T-cell (primary cell): ENCODE data around the gene FBXL19. TPM values are rescaled to one million over a fixed set of nuclear protein-coding genes. Genes with fewer than 3 reads are reported as not detected.
A peak's percentile ranks its signal among the peaks of the same experiment; 100 is the strongest.
"Not testable (repeated sequence)": the region's sequence is repeated elsewhere in the genome, so short reads cannot be mapped to it uniquely, and the experiment has no call there.

ENCODE experiments used
- ATAC-seq, 4 experiments: fragments of 200-7000 bp in 3 of 4; fragments of 150-1000 bp in 1 of 4; cut with Tn5 transposase; replicated peaks in 1 of 4; 1 replicate in 3 of 4; 2 replicates in 1 of 4; pipeline ENCODE4 v1.10.0; 2021; ENCODE audit warnings: moderate library complexity in 3 of 4, mild to moderate bottlenecking in 2 of 4, moderate number of reproducible peaks in 1 of 4
- CTCF ChIA-PET, 2 donors: fragments of 300-600 bp; sonication (Branson Sonifier 250); formaldehyde crosslinking; loops; one replicate each; lab custom pipeline; 2022; ENCODE audit warnings: antibody characterized with exemption in 2 of 2; lab: Charles Lee
- POLR2A ChIA-PET, 2 donors: fragments of 300-600 bp; sonication (Branson Sonifier 250); formaldehyde crosslinking; loops; one replicate each; lab custom pipeline; 2022; ENCODE audit warnings: antibody characterized with exemption in 2 of 2; lab: Charles Lee
- DNase-seq, 35 experiments: peaks; one replicate each; pipeline versions ENCODE4 v3.0.0 to v3.0.0-alpha.2; 2013 to 2023
- H3K27ac ChIP-seq: one replicate; pipeline ENCODE4 v1.5.1; 2013; ENCODE audit warnings: low read length
- H3K27me3 ChIP-seq, 2 experiments: replicated peaks in 1 of 2; 1 replicate in 1 of 2; 2 replicates in 1 of 2; pipeline versions ENCODE4 v1.6.1 to v1.7.0; 2013; ENCODE audit warnings: low read length in 1 of 2, mixed read lengths in 1 of 2; ENCODE audit not compliant: control insufficient read depth in 2 of 2, insufficient read depth in 2 of 2; ENCODE audit errors: extremely low read depth in 1 of 2
- H3K36me3 ChIP-seq, 2 donors: 1 replicate in 1 of 2; 2 replicates in 1 of 2; pipeline versions ENCODE4 v1.6.1 to v1.7.0; 2013; ENCODE audit warnings: low read length in 1 of 2; ENCODE audit not compliant: control insufficient read depth in 2 of 2, insufficient read depth in 1 of 2; ENCODE audit errors: extremely low read depth in 1 of 2
- H3K4me1 ChIP-seq, 2 experiments: 1 replicate in 1 of 2; 2 replicates in 1 of 2; pipeline versions ENCODE4 v1.6.1 to v1.7.0; 2013; ENCODE audit warnings: low read length in 2 of 2, mixed read lengths in 1 of 2; ENCODE audit not compliant: insufficient read depth in 2 of 2, control insufficient read depth in 1 of 2; ENCODE audit errors: extremely low read depth in 1 of 2
- H3K4me3 ChIP-seq, 2 donors: 1 replicate in 1 of 2; 2 replicates in 1 of 2; pipeline versions ENCODE4 v1.5.1 to v1.7.0; 2013; ENCODE audit warnings: mild to moderate bottlenecking in 2 of 2, low read length in 1 of 2, moderate library complexity in 1 of 2; ENCODE audit not compliant: control insufficient read depth in 1 of 2; ENCODE audit errors: extremely low read depth in 1 of 2
- H3K9me3 ChIP-seq: 2 replicates; pipeline ENCODE4 v1.7.0; 2013
- H3K27ac Mint-ChIP-seq, 2 donors: one replicate each; pipeline ENCODE4 v1.8.0; 2020 to 2021; ENCODE audit warnings: mild to moderate bottlenecking in 2 of 2, mixed read lengths in 2 of 2
- H3K27me3 Mint-ChIP-seq, 2 donors: one replicate each; pipeline ENCODE4 v1.8.0; 2021 to 2022; ENCODE audit warnings: mixed read lengths in 2 of 2
- H3K36me3 Mint-ChIP-seq: one replicate; pipeline ENCODE4 v1.8.0; 2021; ENCODE audit warnings: mixed read lengths
- H3K4me1 Mint-ChIP-seq, 3 donors: one replicate each; pipeline ENCODE4 v1.8.0; 2020 to 2022; ENCODE audit warnings: mixed read lengths in 3 of 3, mild to moderate bottlenecking in 1 of 3
- H3K4me3 Mint-ChIP-seq, 3 donors: one replicate each; pipeline ENCODE4 v1.8.0; 2020 to 2022; ENCODE audit warnings: mild to moderate bottlenecking in 3 of 3, mixed read lengths in 3 of 3, moderate library complexity in 3 of 3
- H3K9me3 Mint-ChIP-seq, 3 donors: one replicate each; pipeline ENCODE4 v1.8.0; 2020 to 2022; ENCODE audit warnings: mixed read lengths in 3 of 3
- WGBS: methylation state at CpG from one replicate; pipeline ENCODE4 v1.1.5; 2013; ENCODE audit warnings: missing lambda C conversion rate; ENCODE audit not compliant: insufficient coverage; 5-methylcytosine and 5-hydroxymethylcytosine counted together
- total RNA-seq, 35 experiments: library from RNA in 6 of 35; stranded (reverse) in 6 of 35; fragments of 120-200 nt in 1 of 35; gene quantifications; one replicate each; pipeline versions ENCODE4 v1.2.1 to v1.2.4 and lab custom pipeline; 2013 to 2026

FBXL19 gene
- total RNA-seq, 5 donors from 2014 or later (not counting 1 experiment from before 2014, with no cell fraction given): 11.5 to 22.0 (median 18.1) TPM

- no peak overlapping the region for H3K4me3 Mint-ChIP-seq
- no peaks in the 10 kb centered on the region for H3K27me3 Mint-ChIP-seq
- H3K36me3 ChIP-seq: peaks cover 6 to 59% of the 10 kb centered on the region in 2 donors
- no peaks in the 10 kb centered on the region for H3K9me3 ChIP-seq
- CTCF ChIA-PET: no interaction called here
- POLR2A ChIA-PET: no interaction called here
- ATAC-seq (no peak), DNase-seq (no peak)
- H3K4me3 ChIP-seq: no peak overlapping the region
- H3K4me1 ChIP-seq: peaks cover 8 to 20% of the 10 kb centered on the region in 2 experiments
- peaks cover 22% of the 10 kb centered on the region for H3K36me3 Mint-ChIP-seq
- 94% methylated on average over 7 of the region's 8 CpGs for WGBS
- no peaks in the 10 kb centered on the region for H3K27me3 ChIP-seq
- peaks cover 22 to 28% (median 24%) of the 10 kb centered on the region in 3 donors for H3K4me1 Mint-ChIP-seq
- no peak overlapping the region for H3K27ac ChIP-seq
- H3K9me3 Mint-ChIP-seq: no peaks in the 10 kb centered on the region
- H3K27ac Mint-ChIP-seq: peak overlapping the region in 1 of 2 donors; percentile 22
Observed at GRCh38 chr16:30888856-30889499, 34.4 kb upstream of the FBXL19 start.

- ChIA-PET CTCF (interaction anchor here in 1 of 2 donors (0.7 kb wide), 1 partner anchor 533 kb away, joined by 4 read pairs; no protein-coding TSS in a partner anchor), POLR2A (interaction anchor here (0.6 kb wide), 2 partner anchors 10 to 85 kb away, joined by 3 to 7 read pairs; no protein-coding TSS in a partner anchor)
- no peak for DNase-seq
- Histone ChIP-seq H3K9me3 (no peaks in the 10 kb centered on the region), H3K27me3 (no peaks in the 10 kb centered on the region), H3K36me3 (peaks cover 6 to 54% of the 10 kb centered on the region in 2 donors), H3K27ac (no peak overlapping the region), H3K4me3 (no peak overlapping the region), H3K4me1 (peaks cover 8 to 24% of the 10 kb centered on the region in 2 experiments)
- H3K27ac Mint-ChIP-seq: no peak overlapping the region
- H3K9me3 Mint-ChIP-seq: no peaks in the 10 kb centered on the region
- peak overlapping the region in 1 of 3 donors; percentile 3 for H3K4me3 Mint-ChIP-seq
- no peaks in the 10 kb centered on the region for H3K27me3 Mint-ChIP-seq
- ATAC-seq: no peak
- WGBS: 87% methylated on average over 5 of the region's 5 CpGs
- H3K4me1 Mint-ChIP-seq: peaks cover 26 to 33% (median 30%) of the 10 kb centered on the region in 3 donors
- H3K36me3 Mint-ChIP-seq: peaks cover 21% of the 10 kb centered on the region
Observed at GRCh38 chr16:30889721-30890120, 33.7 kb upstream of the FBXL19 start.

DNA sequence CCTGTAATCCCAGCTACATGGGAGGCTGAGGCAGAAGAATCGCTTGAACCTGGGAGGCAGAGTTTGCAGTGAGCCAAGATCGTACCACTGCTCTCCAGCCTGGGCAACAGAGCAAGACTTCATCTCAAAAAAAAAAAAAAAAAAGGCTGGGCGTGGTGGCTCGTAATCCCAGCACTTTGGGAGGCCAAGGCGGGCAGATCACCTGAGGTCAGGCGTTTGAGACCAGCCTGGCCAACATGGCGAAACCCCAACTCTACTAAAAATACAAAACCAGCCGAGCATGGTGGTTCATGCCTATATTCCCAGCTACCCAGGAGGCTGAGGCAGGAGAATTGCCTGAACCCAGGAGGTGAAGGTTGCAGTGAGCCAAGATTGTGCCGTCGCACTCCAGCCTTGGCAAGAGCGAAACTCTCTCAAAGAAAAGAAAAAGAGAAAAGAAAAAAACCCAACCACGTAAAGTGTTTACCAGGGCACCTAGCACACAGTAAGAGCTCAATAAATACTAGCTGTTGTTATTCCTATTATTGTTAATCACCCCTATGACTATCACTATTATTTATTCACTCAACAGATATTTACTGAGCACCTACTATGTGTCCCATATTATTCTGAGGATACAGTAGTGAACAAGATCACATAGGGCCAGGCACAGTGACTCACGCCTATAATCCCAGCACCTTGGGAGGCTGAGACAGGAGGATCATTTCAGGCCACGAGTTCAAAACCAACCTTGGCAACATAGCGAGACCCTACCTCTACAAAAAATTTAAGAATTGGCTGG is 32.1 kb upstream of the FBXL19 start:
- ChIA-PET CTCF (interaction anchor here (0.6 to 1.4 kb wide), 4 partner anchors 9 to 1043 kb away, joined by 3 to 6 read pairs (median 4); no protein-coding TSS in a partner anchor), POLR2A (interaction anchor here in 1 of 2 donors (0.5 kb wide), 1 partner anchor 92 kb away, joined by 6 read pairs; no protein-coding TSS in a partner anchor)
- H3K4me3 Mint-ChIP-seq, H3K4me3 ChIP-seq, H3K27ac ChIP-seq, H3K27me3 ChIP-seq, H3K9me3 ChIP-seq, DNase-seq, H3K27me3 Mint-ChIP-seq, ATAC-seq, H3K9me3 Mint-ChIP-seq: not testable (repeated sequence)
- 100% methylated on average over 5 of the region's 15 CpGs for WGBS
- H3K27ac Mint-ChIP-seq: peak overlapping the region; percentile 52 to 63
- H3K36me3 Mint-ChIP-seq: peaks cover 16% of the 10 kb centered on the region
- H3K4me1 Mint-ChIP-seq: peaks cover 31 to 39% (median 36%) of the 10 kb centered on the region in 3 donors
- Histone ChIP-seq H3K36me3 (peaks cover 2 to 38% of the 10 kb centered on the region in 2 donors), H3K4me1 (peaks cover 10 to 28% of the 10 kb centered on the region in 2 experiments)

DNA sequence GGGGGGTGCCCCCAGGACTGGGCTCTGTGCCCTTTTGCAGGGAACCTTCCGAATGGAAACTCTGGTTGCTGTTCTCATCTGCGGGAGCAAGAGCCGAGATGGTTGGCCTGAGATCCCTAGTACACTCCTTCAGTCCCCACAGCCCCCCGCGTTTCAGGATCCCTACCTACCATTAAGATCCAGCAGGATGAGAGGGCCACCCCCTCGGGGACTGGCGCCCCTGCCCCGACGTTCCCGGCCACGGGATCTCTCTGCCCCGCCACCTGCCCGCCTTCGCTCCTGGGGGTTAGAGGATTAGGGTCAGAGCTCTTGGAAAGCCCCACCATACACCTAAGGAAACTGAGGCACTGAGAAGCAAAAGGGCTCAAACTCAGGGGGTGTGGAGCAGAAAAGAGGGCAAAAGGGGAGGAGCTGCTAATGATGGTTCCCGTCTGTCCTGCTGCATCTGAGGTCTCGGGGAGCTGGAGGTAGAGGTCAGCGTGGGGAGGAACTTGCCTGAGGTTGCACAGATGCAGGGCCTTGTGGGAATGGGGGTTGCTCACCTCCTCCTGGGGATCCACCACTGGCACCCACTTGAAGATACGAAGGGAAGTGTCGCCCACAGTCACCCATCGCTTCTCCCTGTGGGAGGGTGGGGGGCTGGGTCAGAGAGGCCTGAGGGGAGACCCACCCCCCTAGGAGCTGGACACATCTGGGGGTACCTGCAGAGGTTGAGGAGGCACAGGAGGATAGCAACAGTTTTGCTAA is 30.5 kb upstream of the FBXL19 start:
- peak in 1 of 35 experiments; percentile 19 for DNase-seq
- Mint-ChIP-seq H3K36me3 (peaks cover 13% of the 10 kb centered on the region), H3K27ac (peak overlapping the region; percentile 89 to 96), H3K4me1 (peaks cover 40 to 47% (median 45%) of the 10 kb centered on the region in 3 donors), H3K27me3 (no peaks in the 10 kb centered on the region), H3K9me3 (no peaks in the 10 kb centered on the region), H3K4me3 (peak overlapping the region; percentile 81 to 90 (median 87))
- peaks cover 0 to 28% of the 10 kb centered on the region in 2 donors for H3K36me3 ChIP-seq
- POLR2A ChIA-PET: no interaction called here
- WGBS: 75% methylated on average over 4 of the region's 20 CpGs
- CTCF ChIA-PET: interaction anchor here (0.7 to 0.8 kb wide), 3 partner anchors 48 to 92 kb away, joined by 4 to 11 read pairs (median 6); no protein-coding TSS in a partner anchor
- H3K9me3 ChIP-seq: no peaks in the 10 kb centered on the region
- no peaks in the 10 kb centered on the region for H3K27me3 ChIP-seq
- H3K4me3 ChIP-seq: peak overlapping the region; percentile 79 to 80
- no peak for ATAC-seq
- H3K27ac ChIP-seq: peak overlapping the region; percentile 76
- H3K4me1 ChIP-seq: peaks cover 13 to 43% of the 10 kb centered on the region in 2 experiments

GRCh38 chr16:30893417-30893743 is 30.0 kb upstream of the FBXL19 start:
- no peaks in the 10 kb centered on the region for H3K27me3 ChIP-seq
- H3K36me3 Mint-ChIP-seq: peaks cover 13% of the 10 kb centered on the region
- no peaks in the 10 kb centered on the region for H3K9me3 ChIP-seq
- CTCF ChIA-PET: interaction anchor here in 1 of 2 donors (0.8 kb wide), 1 partner anchor 49 kb away, joined by 4 read pairs; no protein-coding TSS in a partner anchor
- peak in 2 of 35 experiments; percentile 11 to 40 for DNase-seq
- H3K27ac Mint-ChIP-seq: peak overlapping the region; percentile 89 to 96
- WGBS: 0% methylated on average over 11 of the region's 11 CpGs
- H3K4me3 ChIP-seq: peak overlapping the region; percentile 79 to 80
- H3K27ac ChIP-seq: peak overlapping the region; percentile 76
- peak overlapping the region; percentile 81 to 90 (median 87) for H3K4me3 Mint-ChIP-seq
- no peaks in the 10 kb centered on the region for H3K9me3 Mint-ChIP-seq
- peak; percentile 7 to 15 (median 12) for ATAC-seq
- no peaks in the 10 kb centered on the region for H3K27me3 Mint-ChIP-seq
- H3K4me1 Mint-ChIP-seq: peaks cover 40 to 47% (median 45%) of the 10 kb centered on the region in 3 donors
- H3K4me1 ChIP-seq: peaks cover 13 to 43% of the 10 kb centered on the region in 2 experiments
- peaks cover 0 to 25% of the 10 kb centered on the region in 2 donors for H3K36me3 ChIP-seq
- POLR2A ChIA-PET: no interaction called here
